HL-60 (cell line): ENCODE results near the gene STX1B.

Source experiments
- GABPA ChIP-seq: IDR thresholded peaks from 2 replicates; pipeline ENCODE4 v1.6.1; 2012; ENCODE audit warnings: low read depth
- POLR2AphosphoS5 ChIP-seq: IDR thresholded peaks from 2 replicates; pipeline ENCODE4 v1.6.1; 2012; ENCODE audit warnings: low read depth
- SPI1 ChIP-seq: IDR thresholded peaks from 2 replicates; pipeline ENCODE4 v1.6.1; 2012; ENCODE audit warnings: low read depth, mild to moderate bottlenecking, borderline replicate concordance
- TF ChIP-seq, protein P1 (sequence below): IDR thresholded peaks from one replicate; pipeline ENCODE4 v1.5.1; 2011; ENCODE audit warnings: low read length, control low read depth, inconsistent platforms; ENCODE audit not compliant: insufficient read depth

DNA sequence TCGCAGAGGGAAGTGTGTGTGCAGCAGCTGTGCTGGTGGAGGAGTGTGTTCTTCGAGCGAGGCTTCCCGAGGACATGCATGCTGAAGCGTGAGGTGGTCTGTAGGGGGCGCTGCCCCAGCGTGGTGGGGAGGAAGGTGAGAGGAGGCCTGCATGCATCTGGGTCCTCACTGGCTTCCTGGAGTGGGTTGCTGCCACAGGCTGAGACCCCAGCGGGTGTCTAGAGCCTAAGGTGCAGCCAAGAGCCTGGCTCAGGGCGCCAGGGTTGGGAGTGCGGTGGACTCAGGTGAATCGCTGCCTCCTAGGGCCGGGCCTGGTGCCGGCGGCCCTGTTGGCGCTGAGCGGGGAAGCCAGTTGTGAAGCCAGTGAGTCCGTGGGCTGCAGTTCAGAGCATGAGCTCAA lies 32.9 kb downstream of the STX1B start:
- TF ChIP-seq, protein P1, sequence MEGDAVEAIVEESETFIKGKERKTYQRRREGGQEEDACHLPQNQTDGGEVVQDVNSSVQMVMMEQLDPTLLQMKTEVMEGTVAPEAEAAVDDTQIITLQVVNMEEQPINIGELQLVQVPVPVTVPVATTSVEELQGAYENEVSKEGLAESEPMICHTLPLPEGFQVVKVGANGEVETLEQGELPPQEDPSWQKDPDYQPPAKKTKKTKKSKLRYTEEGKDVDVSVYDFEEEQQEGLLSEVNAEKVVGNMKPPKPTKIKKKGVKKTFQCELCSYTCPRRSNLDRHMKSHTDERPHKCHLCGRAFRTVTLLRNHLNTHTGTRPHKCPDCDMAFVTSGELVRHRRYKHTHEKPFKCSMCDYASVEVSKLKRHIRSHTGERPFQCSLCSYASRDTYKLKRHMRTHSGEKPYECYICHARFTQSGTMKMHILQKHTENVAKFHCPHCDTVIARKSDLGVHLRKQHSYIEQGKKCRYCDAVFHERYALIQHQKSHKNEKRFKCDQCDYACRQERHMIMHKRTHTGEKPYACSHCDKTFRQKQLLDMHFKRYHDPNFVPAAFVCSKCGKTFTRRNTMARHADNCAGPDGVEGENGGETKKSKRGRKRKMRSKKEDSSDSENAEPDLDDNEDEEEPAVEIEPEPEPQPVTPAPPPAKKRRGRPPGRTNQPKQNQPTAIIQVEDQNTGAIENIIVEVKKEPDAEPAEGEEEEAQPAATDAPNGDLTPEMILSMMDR: peak; percentile 1
- TF ChIP-seq GABPA: no peak
- no peak for TF ChIP-seq POLR2AphosphoS5
- no peak for TF ChIP-seq SPI1
